IPS-18c (cell line): ENCODE results near the gene ARL16.

ENCODE experiments used
- H3K4me3 ChIP-seq: 2 replicates; pipeline ENCODE4 v1.7.0; 2013; ENCODE audit warnings: low read depth, mild to moderate bottlenecking, low read length, moderate library complexity; ENCODE audit not compliant: insufficient read depth
- H3K9me3 ChIP-seq: one replicate; pipeline ENCODE4 v1.6.1; 2013; ENCODE audit warnings: mild to moderate bottlenecking, low read length, moderate library complexity; ENCODE audit not compliant: control insufficient read depth, insufficient read depth

The ARL16 gene

DNA sequence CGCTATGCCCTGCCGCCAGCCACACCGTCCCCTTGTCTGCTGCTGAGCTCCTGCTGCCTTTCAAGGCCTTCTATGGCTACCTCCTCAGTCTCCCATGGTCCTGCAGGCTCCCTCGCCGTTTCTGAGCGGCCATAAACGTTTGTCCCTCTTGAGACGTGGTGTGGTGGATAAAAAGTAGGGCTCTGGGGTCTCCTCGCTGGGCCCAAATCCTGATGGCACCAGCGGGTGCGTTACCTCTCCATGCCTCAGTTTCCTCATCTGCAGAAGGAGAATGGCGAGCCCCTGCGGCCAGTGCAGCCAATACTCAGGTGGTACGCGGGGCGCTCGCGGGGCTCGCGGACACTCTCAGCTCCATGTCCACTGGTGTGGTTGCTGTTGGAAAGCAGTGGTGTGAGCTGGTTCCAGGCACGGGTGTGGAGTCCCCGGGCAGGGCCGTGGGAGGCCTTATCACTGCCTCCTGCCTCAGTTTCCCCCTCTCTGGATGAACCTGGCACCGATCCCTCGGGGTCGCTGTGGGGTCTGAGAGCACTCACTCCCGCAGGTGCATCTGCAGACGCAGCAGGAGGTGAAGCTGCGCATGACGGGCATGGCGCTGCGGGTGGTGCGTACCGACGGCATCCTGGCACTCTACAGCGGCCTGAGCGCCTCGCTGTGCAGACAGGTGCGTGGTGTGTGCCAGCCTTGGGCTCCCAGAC lies 31.0 kb upstream of the ARL16 start:
- no peak overlapping the region for H3K4me3 ChIP-seq

GRCh38 chr17:81713556-81714411 lies 30.2 kb upstream of the ARL16 start:
- Histone ChIP-seq H3K4me3 (peak overlapping the region; percentile 77; the same call in 1 of the 2 replicates), H3K9me3 (no peaks in the 10 kb centered on the region)

More for the DNA sequence above, 31.0 kb upstream of the ARL16 start:
- H3K9me3 ChIP-seq, result no peaks in the 10 kb centered on the region

DNA sequence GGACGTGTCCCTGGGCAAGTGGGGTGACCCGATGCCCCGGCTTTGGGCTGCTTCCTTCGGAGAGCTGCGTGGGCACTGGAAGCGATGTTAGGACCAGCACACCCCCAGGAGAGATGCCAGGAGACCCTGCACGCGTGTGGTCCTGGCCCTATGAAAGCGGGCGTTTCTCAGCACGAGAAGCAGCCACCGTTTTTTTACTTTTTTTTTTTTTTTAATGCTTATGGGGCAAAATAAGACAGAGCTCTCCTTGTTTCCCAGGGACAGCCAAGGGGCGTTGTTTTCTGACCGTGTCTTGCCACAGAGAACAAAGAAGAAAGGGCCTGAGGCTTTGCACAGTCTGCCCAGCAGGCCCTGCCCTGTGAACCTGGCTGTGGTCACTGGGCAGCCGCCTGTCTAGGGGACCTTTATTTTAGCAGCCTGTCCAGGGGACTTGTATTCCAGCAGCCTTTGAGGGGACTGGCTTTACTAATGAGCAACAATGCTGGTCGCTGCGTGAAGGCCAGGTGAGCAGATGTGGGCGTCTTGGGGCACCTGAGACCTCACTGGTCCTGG lies 29.5 kb upstream of the ARL16 start:
- Histone ChIP-seq H3K4me3 (peak overlapping the region; percentile 77), H3K9me3 (no peaks in the 10 kb centered on the region)

GRCh38 chr17:81712468-81713003 lies 28.9 kb upstream of the ARL16 start:
- peak overlapping the region; percentile 77 for H3K4me3 ChIP-seq
- H3K9me3 ChIP-seq, result no peaks in the 10 kb centered on the region

GRCh38 chr17:81711814-81712467 lies 28.3 kb upstream of the ARL16 start, which contains the start of gene SLC25A10:
TSS of gene SLC25A10 (plus strand) at chr17:81712284. CDS start at chr17:81712427, 143 bp downstream.
- peak within 1 kb of the TSS; percentile 77 for H3K4me3 ChIP-seq
- H3K9me3 ChIP-seq, result no peaks in the 10 kb centered on the region

DNA sequence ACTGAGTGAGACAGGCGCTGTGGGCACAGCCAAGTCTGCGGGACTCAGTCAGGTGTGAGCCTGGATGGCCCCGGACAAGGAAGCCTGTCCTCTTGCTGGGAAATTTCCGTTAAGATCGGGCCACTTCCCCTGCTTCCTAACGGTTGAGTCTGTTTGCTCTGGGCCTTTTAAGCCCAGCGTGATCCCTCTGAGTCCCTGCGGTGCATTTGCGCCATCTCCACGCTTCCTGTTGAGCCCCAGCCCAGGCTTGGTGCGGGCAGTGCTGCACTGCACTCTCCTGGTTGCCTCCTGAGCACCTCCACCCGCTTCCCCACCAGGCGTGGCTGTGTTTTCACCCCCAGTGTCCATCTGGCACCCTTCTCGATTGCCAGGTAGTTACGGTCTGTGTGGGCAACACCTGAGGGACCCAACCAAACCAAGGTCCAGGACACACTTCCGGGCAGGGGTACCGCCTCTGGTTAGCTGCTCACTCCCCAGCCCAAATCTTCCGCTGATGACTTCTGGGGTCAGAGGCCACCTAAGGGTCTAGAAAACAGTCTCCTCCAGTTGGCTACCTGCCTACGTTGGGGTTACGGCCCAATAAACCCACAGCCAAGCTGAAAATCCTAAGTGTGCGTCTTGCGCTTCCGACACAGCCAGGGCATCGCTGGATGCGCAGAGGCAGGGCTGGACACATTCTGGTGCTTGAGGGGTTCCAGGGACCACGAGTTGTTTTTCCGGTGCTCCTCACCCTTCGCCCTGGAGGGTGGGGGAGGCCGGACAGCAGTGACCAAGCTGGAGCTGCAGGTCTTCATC lies 27.1 kb upstream of the ARL16 start:
- peak overlapping the region; percentile 56 for H3K4me3 ChIP-seq
- H3K9me3 ChIP-seq, result no peaks in the 10 kb centered on the region

DNA sequence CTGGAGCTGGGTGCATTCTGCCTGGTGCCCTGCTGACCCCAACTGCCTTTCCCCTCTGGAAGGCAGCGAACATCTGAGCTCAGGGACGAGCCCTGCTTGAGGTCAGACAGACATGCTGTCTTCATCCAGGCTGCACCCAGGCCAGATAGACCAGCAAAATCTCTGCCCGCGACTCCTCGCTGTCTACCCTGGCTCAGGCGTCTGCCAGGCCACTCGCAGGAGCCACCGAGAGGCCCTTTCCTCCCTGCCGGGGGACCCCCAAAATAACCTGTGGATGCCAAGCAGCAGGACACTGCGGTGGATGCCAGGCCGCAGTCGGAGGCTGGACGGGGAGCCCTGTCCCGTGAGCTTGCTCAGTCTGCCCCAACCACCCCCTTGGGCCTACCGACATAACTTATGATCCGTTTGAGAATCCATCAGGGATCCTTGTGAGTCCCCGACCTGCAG lies 25.2 kb upstream of the ARL16 start:
- Histone ChIP-seq H3K4me3 (no peak overlapping the region), H3K9me3 (no peaks in the 10 kb centered on the region)

DNA sequence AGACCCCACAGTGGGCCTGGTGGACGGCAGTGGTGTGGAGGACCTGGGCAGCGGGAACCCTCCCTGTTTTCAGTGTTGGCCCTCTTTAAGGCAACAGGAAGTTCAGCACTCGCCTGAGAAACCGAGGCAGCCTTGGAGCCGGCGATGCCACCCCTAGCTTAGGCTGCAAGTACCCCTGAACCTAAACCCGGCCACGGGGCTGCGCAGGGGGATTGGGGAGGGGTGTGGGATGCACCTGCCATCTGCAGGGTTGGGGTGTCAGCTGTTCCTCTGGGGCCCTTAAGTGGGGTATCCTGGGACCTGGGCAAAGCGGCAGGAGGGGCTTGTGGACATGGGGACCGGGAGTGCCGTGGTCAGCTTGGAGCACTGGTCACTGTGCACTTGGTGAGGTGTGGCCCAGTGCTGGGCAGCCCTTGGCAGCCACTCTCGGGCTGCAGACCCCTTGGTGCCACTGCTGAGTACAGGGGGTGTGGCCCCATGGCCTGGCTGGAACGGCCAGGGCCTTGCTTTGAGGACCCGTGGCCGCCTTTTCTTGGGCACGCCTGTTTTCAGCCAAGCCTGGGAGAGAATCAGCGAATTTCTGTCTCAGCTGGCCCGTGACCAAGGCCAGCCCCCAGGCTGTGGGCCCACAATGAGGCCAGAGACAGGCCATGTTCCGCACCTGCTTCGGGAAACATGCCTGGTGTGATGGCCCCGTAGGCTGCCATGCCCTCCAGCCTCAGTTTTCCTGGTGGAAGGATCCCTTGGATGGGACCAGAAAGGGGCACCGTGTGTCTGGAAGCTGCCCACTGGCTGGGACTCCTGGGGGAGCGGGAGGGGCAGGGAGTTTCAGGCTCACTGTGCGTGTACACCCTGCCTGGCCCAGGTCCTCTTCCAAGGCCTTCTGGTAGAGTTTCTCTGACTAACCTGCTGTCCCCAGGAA lies 24.4 kb upstream of the ARL16 start:
- H3K4me3 ChIP-seq, result no peak overlapping the region

GRCh38 chr17:81706757-81707624 lies 23.4 kb upstream of the ARL16 start:
- Histone ChIP-seq H3K4me3 (no peak overlapping the region), H3K9me3 (no peaks in the 10 kb centered on the region)

More for the DNA sequence above, 24.4 kb upstream of the ARL16 start:
- no peaks in the 10 kb centered on the region for H3K9me3 ChIP-seq

DNA sequence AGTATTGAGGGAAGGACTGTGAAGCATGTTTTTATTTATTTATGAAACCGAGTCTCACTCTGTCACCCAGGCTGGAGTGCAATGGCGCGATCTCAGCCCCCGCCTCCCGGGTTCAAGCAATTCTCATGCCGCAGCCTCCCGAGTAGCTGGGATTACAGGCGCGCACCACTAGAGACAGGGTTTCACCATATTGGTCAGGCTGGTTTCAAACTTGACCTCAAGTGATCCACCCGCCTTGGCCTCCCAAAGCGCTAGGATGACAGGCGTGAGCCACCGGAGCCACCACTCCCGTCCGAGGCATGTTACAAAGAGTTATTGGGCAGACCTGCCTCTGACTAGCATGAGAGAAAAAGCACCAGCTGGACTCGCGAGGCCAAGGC lies 22.6 kb upstream of the ARL16 start:
- H3K9me3 ChIP-seq, result no peaks in the 10 kb centered on the region
- H3K4me3 ChIP-seq, result no peak overlapping the region

GRCh38 chr17:81705518-81706231 lies 22.1 kb upstream of the ARL16 start:
- no peak overlapping the region for H3K4me3 ChIP-seq
- H3K9me3 ChIP-seq, result no peaks in the 10 kb centered on the region

DNA sequence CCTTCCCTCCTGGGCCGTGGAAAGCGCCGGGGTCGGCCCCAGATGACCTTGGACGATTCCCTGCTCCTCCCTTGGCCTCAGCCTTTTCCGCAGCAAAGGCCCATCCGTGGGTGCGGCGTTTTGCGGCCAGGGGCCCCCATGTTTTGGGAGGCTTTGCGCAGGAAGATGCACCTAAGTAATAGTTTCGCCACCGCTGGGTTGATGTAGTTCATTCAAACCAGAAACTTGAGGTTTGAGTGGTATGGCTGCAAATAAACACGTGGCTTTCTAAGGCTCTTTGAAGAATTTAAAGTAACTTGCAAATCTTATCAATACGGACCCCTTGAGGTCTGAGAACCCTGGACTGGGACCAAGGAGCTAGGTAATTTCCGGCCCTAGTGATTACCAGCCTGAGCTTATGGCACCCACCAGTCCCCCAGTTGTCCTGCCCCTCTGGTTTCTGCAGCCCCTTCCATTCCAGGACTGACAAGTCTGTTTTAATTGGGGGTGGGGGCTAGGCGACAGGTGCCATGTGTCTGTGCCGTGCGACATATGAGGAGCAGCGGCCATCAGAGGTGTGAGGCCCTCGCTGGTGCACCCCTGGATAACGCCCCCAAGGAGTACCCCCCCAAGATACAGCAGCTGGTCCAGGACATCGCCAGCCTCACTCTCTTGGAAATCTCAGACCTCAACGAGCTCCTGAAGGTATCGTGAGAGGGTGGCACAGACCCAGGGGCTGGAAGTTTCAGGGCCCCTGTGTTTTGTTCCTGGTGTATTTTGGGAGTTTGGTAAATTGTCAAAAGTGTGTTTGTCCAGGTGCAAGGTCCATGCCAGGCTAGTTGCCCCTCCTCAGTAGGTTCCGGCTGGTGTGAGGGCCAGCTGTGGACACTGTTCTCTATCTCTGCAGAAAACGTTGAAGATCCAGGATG lies 20.4 kb upstream of the ARL16 start:
- Histone ChIP-seq H3K9me3 (no peaks in the 10 kb centered on the region), H3K4me3 (peak overlapping the region; percentile 95)

GRCh38 chr17:81702934-81703746 lies 19.5 kb upstream of the ARL16 start, which contains the start of gene MRPL12:
TSS of gene MRPL12 (plus strand) at chr17:81703367. CDS start at chr17:81703502, 135 bp downstream.
- H3K4me3 ChIP-seq, result peak within 1 kb of the TSS; percentile 95
- H3K9me3 ChIP-seq, result no peaks in the 10 kb centered on the region
